Upper lobe of right lung (tissue), 1 donor: ENCODE measurements around the gene CSRP1. TPM values are rescaled to one million over a fixed set of nuclear protein-coding genes. Genes with fewer than 3 reads are reported as not detected.

ENCODE experiments used
- ATAC-seq: fragments of 200-7000 bp; cut with Tn5 transposase; one replicate; pipeline ENCODE4 v1.9.1; 2020; ENCODE audit warnings: mild to moderate bottlenecking, moderate library complexity
- DNase-seq: peaks from one replicate; pipeline ENCODE4 v3.0.0-alpha.2; 2020
- H3K27ac ChIP-seq: fragments of 200-600 bp; one replicate; pipeline ENCODE4 v1.8.0; 2022
- H3K27me3 ChIP-seq: fragments of 200-600 bp; one replicate; pipeline ENCODE4 v1.8.0; 2022; ENCODE audit warnings: mild to moderate bottlenecking
- H3K36me3 ChIP-seq: fragments of 200-600 bp; one replicate; pipeline ENCODE4 v1.8.0; 2022
- H3K4me1 ChIP-seq: fragments of 200-600 bp; one replicate; pipeline ENCODE4 v1.8.0; 2022
- H3K4me3 ChIP-seq: fragments of 200-600 bp; one replicate; pipeline ENCODE4 v1.8.0; 2022; ENCODE audit warnings: mild to moderate bottlenecking
- H3K9me3 ChIP-seq: fragments of 200-600 bp; one replicate; pipeline ENCODE4 v1.8.0; 2022
- CTCF ChIP-seq: fragments of 200-600 bp; IDR thresholded peaks from one replicate; pipeline ENCODE4 v1.8.0; 2022; ENCODE audit warnings: antibody characterized with exemption
- intact Hi-C: fragments of 100-400 bp; cut with DNase I; formaldehyde crosslinking; loops from one replicate; pipeline ENCODE4 v1.11.0; 2022
- total RNA-seq: library from RNA; stranded (reverse); fragmentation: NEBNext Ultra II Directional; extraction: Animal tissue kit (Norgen Biotek cat#: 25700); gene quantifications from one replicate; pipeline ENCODE4 v1.2.1, GENCODE V29; 2021
- donor health status: DM: no; HTN: yes; CAD: no; lungs with severe emphysema.

CSRP1 gene
- total RNA-seq, 1 donor from 2014 or later: 280 TPM

GRCh38 chr1:201503397-201504176 lies 3.3 kb downstream of the CSRP1 start:
- ATAC-seq: peak; percentile 45
- no peak for TF ChIP-seq CTCF
- Histone ChIP-seq H3K27me3 (no peaks in the 10 kb centered on the region), H3K9me3 (no peaks in the 10 kb centered on the region), H3K36me3 (no peaks in the 10 kb centered on the region), H3K27ac (peak overlapping the region; percentile 79), H3K4me1 (peaks cover 84% of the 10 kb centered on the region), H3K4me3 (peak overlapping the region; percentile 88)
- intact Hi-C loops: loop anchor here (10.0 kb wide), 1 partner anchor 59 kb away; no protein-coding TSS in a partner anchor
- DNase-seq: no peak

GRCh38 chr1:201502511-201502857 lies 4.4 kb downstream of the CSRP1 start:
- no peaks in the 10 kb centered on the region for H3K27me3 ChIP-seq
- peak overlapping the region; percentile 79 for H3K27ac ChIP-seq
- no peak for DNase-seq
- H3K4me1 ChIP-seq: peaks cover 81% of the 10 kb centered on the region
- no peaks in the 10 kb centered on the region for H3K36me3 ChIP-seq
- no peak for ATAC-seq
- intact Hi-C loops: loop anchor here (10.0 kb wide), 1 partner anchor 58 kb away; no protein-coding TSS in a partner anchor
- H3K9me3 ChIP-seq: no peaks in the 10 kb centered on the region
- no peak for TF ChIP-seq CTCF
- H3K4me3 ChIP-seq: no peak overlapping the region

DNA sequence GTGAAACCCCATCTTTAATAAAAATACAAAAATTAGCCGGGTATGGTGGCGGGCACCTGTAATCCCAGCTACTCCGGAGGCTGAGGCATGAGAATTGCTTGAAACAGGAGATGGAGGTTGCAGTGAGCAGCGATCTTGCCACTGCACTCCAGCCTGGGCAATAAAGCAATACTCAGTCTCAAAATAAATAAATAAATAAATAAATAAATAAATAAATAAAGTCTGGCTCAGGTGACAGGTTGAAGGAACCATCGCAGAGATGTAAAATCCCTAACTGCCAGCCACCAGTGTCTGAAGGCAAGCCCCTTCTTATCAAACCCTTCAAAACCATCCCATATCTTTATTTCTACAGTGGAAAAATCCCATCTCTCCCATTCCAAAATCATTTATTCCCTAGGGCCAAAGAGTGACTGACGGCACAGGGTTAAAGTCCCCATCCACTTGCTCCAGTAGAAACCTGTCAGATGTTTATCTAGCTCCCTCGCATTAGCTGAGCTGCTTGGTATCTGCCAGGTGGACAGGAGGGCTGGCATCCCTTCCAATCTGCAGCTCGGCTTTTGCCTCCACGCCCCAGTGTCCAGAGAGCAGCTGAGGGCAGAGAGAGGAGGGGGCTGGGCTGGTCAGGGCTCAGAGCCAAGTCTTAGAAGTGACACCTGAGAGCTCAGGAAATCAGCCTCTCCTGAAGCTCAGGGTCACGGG lies 5.0 kb downstream of the CSRP1 start:
- Histone ChIP-seq H3K27me3 (no peaks in the 10 kb centered on the region), H3K27ac (peak overlapping the region; percentile 79), H3K4me1 (peaks cover 79% of the 10 kb centered on the region), H3K36me3 (no peaks in the 10 kb centered on the region), H3K4me3 (no peak overlapping the region), H3K9me3 (no peaks in the 10 kb centered on the region)
- ATAC-seq: peak; percentile 1
- intact Hi-C loops: loop anchor here (10.0 kb wide), 1 partner anchor 57 kb away; no protein-coding TSS in a partner anchor
- no peak for DNase-seq
- no peak for TF ChIP-seq CTCF

- Histone ChIP-seq H3K9me3 (no peaks in the 10 kb centered on the region), H3K4me3 (peak overlapping the region; percentile 1), H3K27ac (peak overlapping the region; percentile 73), H3K27me3 (no peaks in the 10 kb centered on the region), H3K36me3 (no peaks in the 10 kb centered on the region), H3K4me1 (peaks cover 84% of the 10 kb centered on the region)
- no peak for ATAC-seq
- no peak for DNase-seq
- intact Hi-C loops: loop anchor here (10.0 kb wide), 1 partner anchor 56 kb away; no protein-coding TSS in a partner anchor
- TF ChIP-seq CTCF: no peak
These were observed 5.8 kb downstream of the CSRP1 start for GRCh38 chr1:201501144-201501543.

- intact Hi-C loops: loop anchor here (10.0 kb wide), 1 partner anchor 56 kb away; no protein-coding TSS in a partner anchor
- peak; percentile 57 for ATAC-seq
- peaks cover 82% of the 10 kb centered on the region for H3K4me1 ChIP-seq
- peaks cover 1% of the 10 kb centered on the region for H3K36me3 ChIP-seq
- H3K9me3 ChIP-seq: no peaks in the 10 kb centered on the region
- peak overlapping the region; percentile 1 for H3K4me3 ChIP-seq
- DNase-seq: no peak
- no peaks in the 10 kb centered on the region for H3K27me3 ChIP-seq
- TF ChIP-seq CTCF: no peak
- H3K27ac ChIP-seq: peak overlapping the region; percentile 73
These were observed 6.2 kb downstream of the CSRP1 start for GRCh38 chr1:201500670-201501120.
